Measurements from ENCODE around the gene NEU1. TPM values are rescaled to one million over a fixed set of nuclear protein-coding genes. Genes with fewer than 3 reads are reported as not detected.
A peak's percentile ranks its signal among the peaks of the same experiment; 100 is the strongest.
"Not testable (repeated sequence)": the region's sequence is repeated elsewhere in the genome, so short reads cannot be mapped to it uniquely, and the experiment has no call there.

The NEU1 gene
- total RNA-seq, 1 experiment from 2014 or later: 44.8 TPM

DNA sequence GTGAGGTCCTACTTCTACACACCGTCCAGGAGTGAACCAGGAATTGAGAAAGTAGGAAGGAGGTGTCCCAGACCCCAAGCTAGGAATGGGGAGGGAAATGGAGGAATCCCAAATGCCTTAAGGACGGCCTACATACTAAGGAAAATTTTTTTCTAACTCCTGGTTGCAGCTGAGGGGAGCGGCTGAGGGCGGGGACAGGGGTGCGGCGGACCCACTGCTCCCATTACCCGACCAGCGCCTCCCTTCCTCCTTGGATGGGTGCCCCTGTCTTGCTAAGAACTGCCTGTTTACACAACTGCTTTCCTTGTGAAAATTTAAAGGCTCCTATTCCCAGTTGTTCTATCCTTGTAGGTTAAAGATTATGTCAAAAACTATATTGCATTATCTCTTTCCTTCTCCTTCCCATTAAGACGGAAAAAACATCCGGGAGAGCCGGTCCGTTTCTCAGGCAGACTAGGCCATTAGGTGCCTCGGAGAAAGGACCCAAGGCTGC is 35.8 kb downstream of the NEU1 start:
- ChIA-PET CTCF (interaction anchor here (0.7 to 2.3 kb wide), 13 partner anchors 12 to 166 kb away, joined by 3 to 16 read pairs (median 4); partner anchors contain the start of genes C6orf47, HSPA1A, HSPA1L and LSM2), POLR2A (interaction anchor here (0.6 to 2.3 kb wide), 27 partner anchors 9 to 285 kb away, joined by 3 to 23 read pairs (median 6); partner anchors contain the start of genes ABHD16A, BAG6, C6orf47 and CLIC1)
- no peaks in the 10 kb centered on the region for H3K27me3 Mint-ChIP-seq (ENCODE audit: low read depth)
- H3K9me3 Mint-ChIP-seq: no peaks in the 10 kb centered on the region
- peak overlapping the region; percentile 75 for H3K4me3 Mint-ChIP-seq
- no peaks in the 10 kb centered on the region for H3K36me3 Mint-ChIP-seq
- peak overlapping the region; percentile 99 for H3K27ac Mint-ChIP-seq
- ATAC-seq (peak; percentile 20), DNase-seq (ENCODE audit: low spot score) (peak; percentile 62)
- peaks cover 46% of the 10 kb centered on the region for H3K4me1 Mint-ChIP-seq
- TF ChIP-seq ZNF232 (CRISPR knock-in tag; IDR thresholded peaks at IDR 0.05) (no peak), ESRRA (CRISPR knock-in tag; IDR thresholded peaks at IDR 0.05; ENCODE audit: borderline replicate concordance) (no peak)
- TF ChIP-seq, protein P1, sequence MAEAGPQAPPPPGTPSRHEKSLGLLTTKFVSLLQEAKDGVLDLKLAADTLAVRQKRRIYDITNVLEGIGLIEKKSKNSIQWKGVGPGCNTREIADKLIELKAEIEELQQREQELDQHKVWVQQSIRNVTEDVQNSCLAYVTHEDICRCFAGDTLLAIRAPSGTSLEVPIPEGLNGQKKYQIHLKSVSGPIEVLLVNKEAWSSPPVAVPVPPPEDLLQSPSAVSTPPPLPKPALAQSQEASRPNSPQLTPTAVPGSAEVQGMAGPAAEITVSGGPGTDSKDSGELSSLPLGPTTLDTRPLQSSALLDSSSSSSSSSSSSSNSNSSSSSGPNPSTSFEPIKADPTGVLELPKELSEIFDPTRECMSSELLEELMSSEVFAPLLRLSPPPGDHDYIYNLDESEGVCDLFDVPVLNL (CRISPR knock-in tag; IDR thresholded peaks at IDR 0.05; ENCODE audit: borderline replicate concordance, low read depth): no peak
- TF ChIP-seq, protein P2, sequence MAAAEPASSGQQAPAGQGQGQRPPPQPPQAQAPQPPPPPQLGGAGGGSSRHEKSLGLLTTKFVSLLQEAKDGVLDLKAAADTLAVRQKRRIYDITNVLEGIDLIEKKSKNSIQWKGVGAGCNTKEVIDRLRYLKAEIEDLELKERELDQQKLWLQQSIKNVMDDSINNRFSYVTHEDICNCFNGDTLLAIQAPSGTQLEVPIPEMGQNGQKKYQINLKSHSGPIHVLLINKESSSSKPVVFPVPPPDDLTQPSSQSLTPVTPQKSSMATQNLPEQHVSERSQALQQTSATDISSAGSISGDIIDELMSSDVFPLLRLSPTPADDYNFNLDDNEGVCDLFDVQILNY (CRISPR knock-in tag; IDR thresholded peaks at IDR 0.05): no peak

DNA sequence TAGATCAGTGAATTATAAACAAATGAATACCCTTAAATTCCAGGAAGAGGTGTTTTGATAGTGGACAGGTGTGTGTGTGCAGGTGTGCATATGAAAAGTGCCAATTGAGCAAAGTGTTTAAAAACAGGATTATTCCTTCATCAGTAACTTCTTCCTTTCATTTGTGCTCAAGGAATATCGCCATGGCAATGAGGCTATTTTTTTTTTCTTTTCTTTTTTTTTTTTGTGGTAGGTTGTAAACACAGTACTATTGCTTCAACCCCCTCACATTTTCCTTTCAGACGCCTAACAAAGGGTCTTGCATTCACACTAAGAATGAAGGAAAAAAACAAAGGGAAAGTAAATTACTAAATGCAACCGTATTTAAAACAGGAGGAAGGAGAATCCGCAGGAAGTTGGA is 37.1 kb downstream of the NEU1 start:
- H3K4me1 Mint-ChIP-seq: peaks cover 51% of the 10 kb centered on the region

DNA sequence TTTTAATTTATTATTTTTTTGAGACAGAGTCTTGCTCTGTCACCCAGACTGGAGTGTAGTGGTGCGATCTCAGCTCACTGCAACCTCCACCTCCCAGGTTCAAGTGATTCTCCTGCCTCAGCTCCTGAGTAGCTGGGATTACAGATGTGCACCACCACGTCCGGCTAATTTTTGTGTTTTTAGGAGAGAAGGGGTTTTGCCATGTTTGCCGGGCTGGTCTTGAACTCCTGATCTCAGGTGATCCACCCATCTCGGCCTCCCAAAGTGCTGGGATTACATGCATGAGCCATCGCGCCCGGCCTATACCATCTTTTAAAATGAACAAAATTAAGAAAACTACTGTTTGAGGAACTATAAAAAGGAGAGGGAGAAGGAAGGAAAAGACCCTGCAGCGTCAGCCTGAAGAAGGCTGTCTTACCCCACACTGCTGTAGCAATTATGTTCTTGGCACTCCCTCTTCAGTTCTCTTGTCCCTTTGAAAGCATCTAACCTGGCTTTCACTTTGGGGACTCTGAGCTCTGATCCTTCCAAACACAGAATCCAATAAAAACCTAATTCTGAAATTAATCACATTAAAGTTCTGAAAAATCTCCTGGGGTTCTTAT is 38.9 kb downstream of the NEU1 start:
- POLR2A ChIA-PET; DNase-seq (ENCODE audit: low spot score); H3K9me3 Mint-ChIP-seq; ATAC-seq; H3K36me3 Mint-ChIP-seq; H3K27me3 Mint-ChIP-seq (ENCODE audit: low read depth): not testable (repeated sequence)
- CTCF ChIA-PET: interaction anchor here (1.2 to 1.4 kb wide), 3 partner anchors 28 to 57 kb away, joined by 4 to 6 read pairs (median 5); partner anchors contain the start of gene VARS1
- Mint-ChIP-seq H3K27ac (peak overlapping the region; percentile 88), H3K4me1 (peaks cover 57% of the 10 kb centered on the region), H3K4me3 (peak overlapping the region; percentile 39)

More for the DNA sequence above, 37.1 kb downstream of the NEU1 start:
- H3K9me3 Mint-ChIP-seq: no peaks in the 10 kb centered on the region
- TF ChIP-seq RELA (CRISPR knock-in tag; IDR thresholded peaks at IDR 0.05; ENCODE audit: borderline replicate concordance) (no peak), CREB1 (CRISPR knock-in tag; IDR thresholded peaks at IDR 0.05) (no peak), JAZF1 (CRISPR knock-in tag; IDR thresholded peaks at IDR 0.05) (no peak), ZNF317 (CRISPR knock-in tag; IDR thresholded peaks at IDR 0.05; ENCODE audit: borderline replicate concordance, low read depth) (no peak)
- TF ChIP-seq, protein P1 (CRISPR knock-in tag; IDR thresholded peaks at IDR 0.05; ENCODE audit: borderline replicate concordance, low read depth): no peak
- ChIA-PET POLR2A (interaction anchor here (0.6 kb wide), 1 partner anchor 143 kb away, joined by 3 read pairs; no protein-coding TSS in a partner anchor), CTCF (interaction anchor here (0.6 to 1.6 kb wide), 2 partner anchors 11 to 143 kb away, joined by 3 to 4 read pairs; no protein-coding TSS in a partner anchor)
- H3K27ac Mint-ChIP-seq: peak overlapping the region; percentile 99
- H3K27me3 Mint-ChIP-seq (ENCODE audit: low read depth): no peaks in the 10 kb centered on the region
- no peaks in the 10 kb centered on the region for H3K36me3 Mint-ChIP-seq
- H3K4me3 Mint-ChIP-seq: peak overlapping the region; percentile 75
- no peak for ATAC-seq
- no peak for DNase-seq (ENCODE audit: low spot score)

DNA sequence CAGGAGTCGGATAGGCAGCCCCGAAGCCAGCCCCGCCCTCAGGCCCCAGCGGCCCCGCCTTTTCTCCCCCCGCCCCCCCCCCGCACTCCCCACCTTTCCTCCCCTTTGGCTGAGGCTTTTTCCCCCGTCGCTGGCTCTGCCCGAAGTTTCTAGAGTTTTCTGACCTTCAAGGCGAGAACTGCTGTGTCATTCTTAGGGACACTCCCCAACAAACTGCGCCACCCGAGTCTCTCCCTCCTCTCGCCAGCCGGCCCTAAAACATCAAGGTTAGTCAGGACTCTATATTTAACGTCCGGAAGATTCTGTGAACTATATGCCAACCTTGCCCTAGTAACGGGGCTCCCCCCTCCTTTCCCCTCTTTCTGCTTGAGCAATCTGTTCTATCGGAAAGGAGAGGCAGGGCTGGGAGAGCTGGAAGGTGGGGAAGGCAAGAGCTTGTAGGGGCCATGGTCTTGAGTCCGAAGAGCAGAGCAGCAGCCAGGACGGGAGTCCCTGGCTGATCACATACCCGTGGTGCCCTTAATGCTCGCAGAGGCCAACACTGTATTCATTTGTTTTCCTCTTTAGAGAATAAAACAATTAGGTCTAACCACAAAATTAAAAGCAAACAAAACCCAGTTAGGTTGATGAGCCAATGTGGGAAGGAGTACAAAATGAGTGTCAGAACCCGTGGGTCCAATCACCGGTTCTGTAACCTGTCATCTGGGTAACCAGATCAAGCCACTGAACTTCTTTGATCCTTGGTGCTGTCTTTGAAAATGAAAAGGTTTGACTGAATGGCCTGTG is 40.4 kb downstream of the NEU1 start:
- peaks cover 71% of the 10 kb centered on the region for H3K4me1 Mint-ChIP-seq
- peak overlapping the region; percentile 98 for H3K27ac Mint-ChIP-seq
- ChIA-PET CTCF (interaction anchor here (0.6 to 2.1 kb wide), 5 partner anchors 15 to 130 kb away, joined by 3 to 9 read pairs (median 4); partner anchors contain the start of genes DDAH2 and LSM2), POLR2A (interaction anchor here (1.0 to 1.3 kb wide), 2 partner anchors 12 to 15 kb away, joined by 4 to 10 read pairs; partner anchors contain the start of gene LSM2)
- no peaks in the 10 kb centered on the region; the same call in 1 of the 2 replicates for H3K9me3 Mint-ChIP-seq
- peak overlapping the region; percentile 91 for H3K4me3 Mint-ChIP-seq
- peaks cover 4% of the 10 kb centered on the region; the same call in 1 of the 2 replicates for H3K36me3 Mint-ChIP-seq
- no peaks in the 10 kb centered on the region; the same call in 1 of the 2 replicates for H3K27me3 Mint-ChIP-seq (ENCODE audit: low read depth)
- DNase-seq (ENCODE audit: low spot score) (peak; percentile 58), ATAC-seq (peak; percentile 7)
- TF ChIP-seq NFE2L1 (CRISPR knock-in tag; IDR thresholded peaks at IDR 0.05): peak; percentile 95
- TF ChIP-seq, protein P3, sequence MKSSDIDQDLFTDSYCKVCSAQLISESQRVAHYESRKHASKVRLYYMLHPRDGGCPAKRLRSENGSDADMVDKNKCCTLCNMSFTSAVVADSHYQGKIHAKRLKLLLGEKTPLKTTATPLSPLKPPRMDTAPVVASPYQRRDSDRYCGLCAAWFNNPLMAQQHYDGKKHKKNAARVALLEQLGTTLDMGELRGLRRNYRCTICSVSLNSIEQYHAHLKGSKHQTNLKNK (CRISPR knock-in tag; IDR thresholded peaks at IDR 0.05): no peak
- TF ChIP-seq, protein P4, sequence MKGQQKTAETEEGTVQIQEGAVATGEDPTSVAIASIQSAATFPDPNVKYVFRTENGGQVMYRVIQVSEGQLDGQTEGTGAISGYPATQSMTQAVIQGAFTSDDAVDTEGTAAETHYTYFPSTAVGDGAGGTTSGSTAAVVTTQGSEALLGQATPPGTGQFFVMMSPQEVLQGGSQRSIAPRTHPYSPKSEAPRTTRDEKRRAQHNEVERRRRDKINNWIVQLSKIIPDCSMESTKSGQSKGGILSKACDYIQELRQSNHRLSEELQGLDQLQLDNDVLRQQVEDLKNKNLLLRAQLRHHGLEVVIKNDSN (CRISPR knock-in tag; IDR thresholded peaks at IDR 0.05): peak; percentile 23; the same call in 1 of the 2 replicates
- 0 out of 2 replicates have a peak, but pooled peaks have one; percentile 10 for TF ChIP-seq GABPB1 (CRISPR knock-in tag; IDR thresholded peaks at IDR 0.05)
